Activated T-cell treated with anti-CD3 and anti-CD28 coated beads, Interleukin-2, amount 50 U/mL, for 48 hours (primary cell): ENCODE measurements around the gene ANAPC4.
"Not testable (repeated sequence)": the region's sequence is repeated elsewhere in the genome, so short reads cannot be mapped to it uniquely, and the experiment has no call there.

ENCODE experiments used
- DNase-seq, 2 experiments: peaks; one replicate each; pipeline ENCODE4 v3.0.0-alpha.2; 2020

Gene ANAPC4, protein sequence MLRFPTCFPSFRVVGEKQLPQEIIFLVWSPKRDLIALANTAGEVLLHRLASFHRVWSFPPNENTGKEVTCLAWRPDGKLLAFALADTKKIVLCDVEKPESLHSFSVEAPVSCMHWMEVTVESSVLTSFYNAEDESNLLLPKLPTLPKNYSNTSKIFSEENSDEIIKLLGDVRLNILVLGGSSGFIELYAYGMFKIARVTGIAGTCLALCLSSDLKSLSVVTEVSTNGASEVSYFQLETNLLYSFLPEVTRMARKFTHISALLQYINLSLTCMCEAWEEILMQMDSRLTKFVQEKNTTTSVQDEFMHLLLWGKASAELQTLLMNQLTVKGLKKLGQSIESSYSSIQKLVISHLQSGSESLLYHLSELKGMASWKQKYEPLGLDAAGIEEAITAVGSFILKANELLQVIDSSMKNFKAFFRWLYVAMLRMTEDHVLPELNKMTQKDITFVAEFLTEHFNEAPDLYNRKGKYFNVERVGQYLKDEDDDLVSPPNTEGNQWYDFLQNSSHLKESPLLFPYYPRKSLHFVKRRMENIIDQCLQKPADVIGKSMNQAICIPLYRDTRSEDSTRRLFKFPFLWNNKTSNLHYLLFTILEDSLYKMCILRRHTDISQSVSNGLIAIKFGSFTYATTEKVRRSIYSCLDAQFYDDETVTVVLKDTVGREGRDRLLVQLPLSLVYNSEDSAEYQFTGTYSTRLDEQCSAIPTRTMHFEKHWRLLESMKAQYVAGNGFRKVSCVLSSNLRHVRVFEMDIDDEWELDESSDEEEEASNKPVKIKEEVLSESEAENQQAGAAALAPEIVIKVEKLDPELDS

GRCh38 chr4:25376754-25377571 lies at the start of gene ANAPC4:
Gene ANAPC4 (plus strand): TSS chr4:25377263. CDS start chr4:25377428, 165 bp downstream.
- peak; percentile 97 to 98 for DNase-seq

GRCh38 chr4:25328463-25328862 lies 48.6 kb upstream of the ANAPC4 start:
- not testable (repeated sequence) for DNase-seq

GRCh38 chr4:25330335-25330734 lies 46.7 kb upstream of the ANAPC4 start:
- no peak for DNase-seq

GRCh38 chr4:25330905-25331808 lies 45.9 kb upstream of the ANAPC4 start:
- DNase-seq, result no peak

DNA sequence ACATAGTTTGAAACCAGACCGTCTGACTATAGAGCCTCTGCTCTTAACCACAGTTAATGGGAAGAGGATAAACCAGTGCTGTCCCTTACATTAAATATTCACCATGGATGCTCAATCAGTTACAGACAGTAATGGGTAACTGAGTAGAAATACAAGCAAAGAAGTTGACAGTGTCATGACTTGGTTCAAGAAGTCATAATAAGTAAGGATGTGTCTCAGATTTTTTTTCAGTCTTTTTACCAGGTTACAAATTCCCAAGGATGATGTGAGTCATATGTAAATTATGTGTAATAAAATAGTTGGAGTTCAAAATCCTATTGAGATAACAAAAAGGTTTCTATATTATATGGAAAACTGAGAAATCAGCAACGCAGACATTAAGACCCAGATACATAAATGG lies 33.4 kb upstream of the ANAPC4 start:
- DNase-seq, result no peak

GRCh38 chr4:25345744-25346143 lies 31.3 kb upstream of the ANAPC4 start:
- DNase-seq, result no peak

- no peak for DNase-seq
Observed at GRCh38 chr4:25346913-25347312, 30.1 kb upstream of the ANAPC4 start.

GRCh38 chr4:25347473-25347872 lies 29.6 kb upstream of the ANAPC4 start:
- no peak for DNase-seq

DNA sequence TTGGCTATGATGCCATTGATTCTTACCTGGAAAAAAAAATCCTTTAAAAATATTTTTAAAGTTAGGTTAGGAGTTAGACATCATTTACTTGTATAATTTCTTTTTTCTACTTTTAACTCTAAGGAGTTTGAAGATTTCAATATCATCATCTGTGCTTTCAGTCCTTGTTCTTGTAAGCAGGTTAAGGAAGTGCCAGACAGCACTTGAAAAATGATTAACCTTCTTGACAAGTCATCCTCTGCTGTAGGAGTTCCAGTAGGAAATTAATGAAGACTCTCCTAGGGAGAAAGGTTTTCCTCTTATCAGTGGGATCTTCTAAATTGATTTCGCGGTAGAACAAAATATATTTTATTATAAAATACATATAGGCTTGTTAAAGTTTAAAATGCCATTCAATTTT lies 29.1 kb upstream of the ANAPC4 start:
- DNase-seq, result no peak

- no peak for DNase-seq
Observed at GRCh38 chr4:25350561-25350960, 26.5 kb upstream of the ANAPC4 start.

DNA sequence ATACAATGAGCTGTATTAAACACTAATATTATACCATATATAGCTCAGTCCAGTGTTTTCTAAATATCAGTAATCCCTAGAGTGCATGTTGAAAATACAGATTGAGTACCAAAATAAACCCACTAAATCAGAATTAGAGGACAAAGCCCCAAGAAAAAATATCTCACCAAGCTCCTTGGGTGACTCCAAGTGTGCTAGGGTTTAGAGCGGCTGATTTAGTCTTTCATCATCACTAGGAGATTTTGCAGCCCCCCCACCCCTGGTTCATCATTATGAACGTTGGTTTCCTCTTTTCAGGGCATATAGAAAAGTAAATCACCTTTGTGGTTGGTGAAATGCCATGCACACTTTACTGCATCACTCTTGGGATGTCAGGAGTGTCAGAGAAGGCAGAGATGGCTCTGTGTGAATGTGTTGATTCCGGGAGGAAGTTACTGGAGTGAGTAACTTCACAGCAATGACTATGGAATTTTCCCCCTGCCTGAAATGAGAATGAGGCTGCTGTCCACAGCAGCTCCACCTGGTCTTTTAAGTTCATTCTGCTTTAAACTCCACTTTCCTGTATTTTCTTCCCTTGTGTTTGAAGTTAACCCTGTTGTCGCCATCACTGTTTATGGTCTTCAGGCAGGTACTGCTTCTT lies 25.2 kb upstream of the ANAPC4 start:
- no peak for DNase-seq

DNA sequence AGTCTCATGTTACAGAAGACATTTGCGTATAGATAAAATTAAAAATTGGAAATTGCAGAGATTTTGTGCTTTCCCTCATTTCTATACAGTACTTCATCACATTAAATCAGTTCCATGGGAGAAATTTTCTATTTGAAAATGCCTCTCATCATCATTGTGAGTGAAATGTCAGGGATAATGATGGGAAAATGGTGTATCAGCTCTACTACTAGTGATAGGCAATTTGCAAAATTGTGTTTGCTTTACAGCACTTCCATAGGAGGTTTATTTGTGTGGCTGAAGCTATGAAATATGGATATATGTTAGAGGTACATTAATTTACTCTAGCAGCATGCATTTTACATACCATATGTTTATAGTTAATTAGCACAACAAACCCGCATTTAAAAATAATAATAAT lies 21.0 kb upstream of the ANAPC4 start:
- DNase-seq, result no peak

DNA sequence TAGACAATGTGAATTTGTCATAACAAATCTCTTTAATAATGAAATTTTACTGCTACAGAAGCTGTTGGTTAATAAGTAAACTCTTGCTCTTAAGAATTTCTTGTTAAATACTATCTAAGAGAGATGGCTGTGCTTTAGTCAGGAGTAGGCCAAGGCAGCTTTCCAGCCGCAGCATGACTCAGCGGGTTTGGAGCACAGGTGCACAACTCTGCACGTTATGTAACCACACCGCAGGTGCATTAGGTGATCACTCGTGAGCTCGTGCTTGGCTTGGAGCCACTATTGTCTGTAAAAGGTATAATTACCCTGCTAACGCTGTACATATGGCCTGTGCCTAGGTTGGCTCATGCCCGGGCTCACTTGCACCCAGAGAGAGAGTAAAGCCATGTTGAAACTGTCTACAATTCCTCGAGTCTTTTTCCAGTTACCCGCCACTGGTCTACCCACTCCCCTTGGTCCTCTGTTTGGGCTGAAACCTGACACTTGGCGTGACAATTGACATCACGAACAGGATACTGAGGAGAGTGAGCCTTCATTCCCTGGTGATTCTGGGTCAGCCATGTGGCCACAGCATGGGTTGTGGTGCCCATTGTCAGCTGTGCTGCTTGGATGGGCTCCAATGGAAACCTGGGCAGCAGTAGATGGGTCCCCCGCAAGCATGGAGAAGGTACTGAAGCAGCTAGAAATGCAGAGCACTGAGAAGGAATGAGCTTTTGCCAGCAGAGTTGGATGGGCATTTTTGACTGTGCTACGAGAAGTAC lies 18.4 kb upstream of the ANAPC4 start:
- no peak for DNase-seq

DNA sequence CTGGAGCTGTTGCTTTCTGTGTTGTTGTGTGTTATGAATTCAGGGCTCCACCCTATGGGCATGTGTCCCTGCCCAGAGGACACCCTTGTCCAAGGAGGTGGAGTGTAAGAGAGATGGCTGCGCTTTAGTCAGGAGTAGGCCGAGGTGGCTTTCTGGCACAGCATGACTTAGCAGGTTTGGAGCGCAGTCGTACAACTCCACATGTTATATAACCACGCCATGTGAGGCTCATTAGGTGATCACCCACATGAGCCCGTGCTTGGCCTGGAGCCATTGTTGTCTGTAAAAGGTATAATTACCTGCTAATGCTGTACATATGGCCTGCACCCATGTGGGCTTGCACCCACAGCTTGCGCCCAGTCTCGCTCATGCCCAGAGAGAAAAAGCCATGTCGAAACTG lies 15.8 kb upstream of the ANAPC4 start:
- no peak for DNase-seq

DNA sequence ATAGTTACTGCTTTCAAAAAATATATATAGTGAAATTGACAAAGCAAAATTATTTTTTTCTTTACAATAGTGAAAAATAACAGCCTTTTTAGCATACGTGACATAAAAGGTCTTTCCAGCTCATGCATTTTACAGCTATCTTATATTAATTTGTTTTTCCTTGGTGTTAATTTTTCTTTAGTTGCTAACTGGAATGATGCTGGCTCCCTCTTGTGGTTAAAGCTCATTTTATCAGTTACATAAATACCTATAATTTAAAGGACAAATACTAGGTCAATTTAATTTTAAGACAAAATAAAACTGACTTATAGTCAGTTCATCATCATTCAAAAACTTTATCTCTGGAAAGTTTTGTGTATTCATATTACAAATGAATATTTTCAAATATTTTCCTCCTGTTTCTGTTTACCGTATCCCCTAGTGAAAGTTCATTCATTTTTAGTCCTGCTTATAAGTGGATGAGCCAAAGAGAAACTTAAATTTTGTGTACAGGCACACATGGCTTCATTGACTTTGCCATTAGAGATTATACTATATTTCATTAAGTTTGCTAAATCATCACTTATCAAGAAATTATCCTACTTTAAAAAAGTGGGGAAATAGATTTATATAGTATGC lies 9.9 kb upstream of the ANAPC4 start:
- DNase-seq, result no peak

DNA sequence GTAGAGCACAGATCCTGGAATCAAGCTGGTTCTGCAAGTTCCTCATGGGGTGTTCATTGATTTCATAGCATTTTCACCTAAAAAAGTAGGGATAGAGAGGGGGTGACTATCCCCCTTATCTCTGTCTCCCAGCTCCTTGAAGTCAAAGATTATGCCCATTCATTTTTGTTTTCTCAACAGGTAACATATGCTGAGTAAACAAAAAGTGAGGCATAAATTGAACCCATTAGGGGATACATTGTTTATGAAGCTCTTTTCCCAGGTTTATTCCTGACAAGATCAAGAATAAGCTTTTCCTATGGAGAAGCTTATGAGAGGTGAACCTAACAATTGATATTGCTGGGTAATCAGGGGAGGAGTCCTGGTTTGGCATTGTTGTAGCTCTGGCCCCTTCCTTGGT lies 9.2 kb upstream of the ANAPC4 start:
- DNase-seq, result no peak

GRCh38 chr4:25368315-25368714 lies 8.7 kb upstream of the ANAPC4 start:
- DNase-seq, result no peak

DNA sequence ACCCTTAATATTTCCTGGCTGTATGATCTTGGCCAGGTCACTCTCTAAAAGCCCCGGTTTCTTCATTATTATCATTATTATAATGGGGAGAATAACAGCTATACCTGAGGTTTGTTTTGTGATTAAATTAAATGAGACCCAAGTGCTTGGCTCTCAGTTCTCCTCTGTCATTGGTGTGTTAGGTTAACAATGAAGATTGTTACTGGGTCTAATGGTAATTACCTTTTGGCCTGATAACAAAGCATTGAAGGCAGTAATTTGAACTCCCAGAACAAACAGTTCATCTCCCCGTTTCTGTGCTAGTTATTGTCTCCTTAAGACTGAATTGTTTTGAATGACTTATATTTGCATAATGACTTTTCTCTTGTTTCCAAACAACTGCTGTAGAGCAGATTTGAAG lies 6.8 kb upstream of the ANAPC4 start:
- no peak for DNase-seq

- DNase-seq, result not testable (repeated sequence)
Observed at GRCh38 chr4:25372549-25372948, 4.5 kb upstream of the ANAPC4 start.
